ENCODE results near the gene CX3CR1.
"Not testable (repeated sequence)": the region's sequence is repeated elsewhere in the genome, so short reads cannot be mapped to it uniquely, and the experiment has no call there.

CX3CR1 gene

GRCh38 chr3:39228496-39228895 lies 51.3 kb downstream of the CX3CR1 start:
- in situ Hi-C loops (cut with HindIII; ENCODE audit: low pct_ligation_motif_present, low sequenced_read_pairs) = no loop called here
- Histone ChIP-seq H3K27ac (no peak overlapping the region), H3K4me3 (ENCODE audit: low read depth, low read length) (no peak overlapping the region), H3K27me3 (replicated peaks) (no peaks in the 10 kb centered on the region), H3K36me3 (replicated peaks) (no peaks in the 10 kb centered on the region)
- no peak for TF ChIP-seq CTCF (IDR thresholded peaks at IDR 0.05; ENCODE audit: low read depth, low read length, missing control alignments)
- DNase-seq = no peak

GRCh38 chr3:39227596-39227995 lies 52.2 kb downstream of the CX3CR1 start:
- H3K27ac ChIP-seq; DNase-seq; in situ Hi-C loops (cut with HindIII; ENCODE audit: low pct_ligation_motif_present, low sequenced_read_pairs); H3K27me3 ChIP-seq (replicated peaks); H3K36me3 ChIP-seq (replicated peaks); H3K4me3 ChIP-seq (ENCODE audit: low read depth, low read length): not testable (repeated sequence)

- DNase-seq = no peak
- in situ Hi-C loops (cut with HindIII; ENCODE audit: low pct_ligation_motif_present, low sequenced_read_pairs) = no loop called here
These were observed 53.6 kb downstream of the CX3CR1 start for GRCh38 chr3:39226106-39226741.

GRCh38 chr3:39224288-39224687 lies 55.5 kb downstream of the CX3CR1 start:
- in situ Hi-C loops (cut with HindIII; ENCODE audit: low pct_ligation_motif_present, low sequenced_read_pairs) = no loop called here
- H3K36me3 ChIP-seq (replicated peaks) = no peaks in the 10 kb centered on the region
- DNase-seq = no peak
- no peak for TF ChIP-seq CTCF (IDR thresholded peaks at IDR 0.05; ENCODE audit: low read depth, low read length, missing control alignments)
- H3K27ac ChIP-seq = no peak overlapping the region
- no peaks in the 10 kb centered on the region for H3K27me3 ChIP-seq (replicated peaks)
- no peak overlapping the region for H3K4me3 ChIP-seq (ENCODE audit: low read depth, low read length)

More at GRCh38 chr3:39226106-39226741, 53.6 kb downstream of the CX3CR1 start:
- Histone ChIP-seq H3K36me3 (replicated peaks) (no peaks in the 10 kb centered on the region), H3K27me3 (replicated peaks) (no peaks in the 10 kb centered on the region), H3K27ac (no peak overlapping the region), H3K4me3 (ENCODE audit: low read depth, low read length) (no peak overlapping the region)
- no peak for TF ChIP-seq CTCF (IDR thresholded peaks at IDR 0.05; ENCODE audit: low read depth, low read length, missing control alignments)

GRCh38 chr3:39222939-39223338 lies 56.9 kb downstream of the CX3CR1 start:
- Histone ChIP-seq H3K36me3 (replicated peaks) (no peaks in the 10 kb centered on the region), H3K4me3 (ENCODE audit: low read depth, low read length) (no peak overlapping the region), H3K27me3 (replicated peaks) (no peaks in the 10 kb centered on the region), H3K27ac (no peak overlapping the region)
- TF ChIP-seq CTCF (IDR thresholded peaks at IDR 0.05; ENCODE audit: low read depth, low read length, missing control alignments) = no peak
- DNase-seq = no peak
- in situ Hi-C loops (cut with HindIII; ENCODE audit: low pct_ligation_motif_present, low sequenced_read_pairs) = no loop called here

- no peak overlapping the region for H3K4me3 ChIP-seq (ENCODE audit: low read depth, low read length)
- no peaks in the 10 kb centered on the region for H3K27me3 ChIP-seq (replicated peaks)
- no peaks in the 10 kb centered on the region for H3K36me3 ChIP-seq (replicated peaks)
- H3K27ac ChIP-seq = no peak overlapping the region
- in situ Hi-C loops (cut with HindIII; ENCODE audit: low pct_ligation_motif_present, low sequenced_read_pairs) = no loop called here
- DNase-seq = no peak
- no peak for TF ChIP-seq CTCF (IDR thresholded peaks at IDR 0.05; ENCODE audit: low read depth, low read length, missing control alignments)
These were observed 57.4 kb downstream of the CX3CR1 start for GRCh38 chr3:39222462-39222861.
